ENCODE data around the gene TXNDC17. TPM values are rescaled to one million over a fixed set of nuclear protein-coding genes. Genes with fewer than 3 reads are reported as not detected.

Gene TXNDC17
- total and polyA plus RNA-seq, 2 of the 13 experiments (the other 11 are each of a cell fraction or from before 2014, with no cell fraction given), result 188 to 266 TPM

DNA sequence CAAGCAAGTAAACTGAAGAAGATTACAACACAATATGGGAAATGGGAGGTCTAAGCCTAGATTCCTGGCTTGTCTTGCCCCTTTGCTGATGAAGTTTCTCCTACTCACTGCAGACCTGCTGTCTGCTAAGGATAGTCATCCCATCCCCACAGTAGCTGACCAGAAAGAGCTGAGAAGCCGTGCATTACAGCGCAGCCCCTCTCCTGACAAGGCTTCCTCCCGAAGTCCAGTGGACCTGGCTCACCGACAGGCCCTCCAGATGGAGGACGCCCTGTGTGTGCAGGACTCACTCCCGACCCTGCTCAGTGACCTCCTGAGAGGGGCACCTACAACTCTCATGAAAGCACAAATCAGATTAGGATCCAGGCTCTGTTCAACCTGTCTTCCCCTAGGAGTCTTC lies 35.7 kb upstream of the TXNDC17 start:
- no peaks in the 10 kb centered on the region for H3K4me1 ChIP-seq (ENCODE audit: insufficient read depth, low read length)
- no peak overlapping the region for H3K27ac ChIP-seq (ENCODE audit: extremely low read length, insufficient read depth, low read length)
- POLR2A ChIA-PET, result no interaction called here
- in situ Hi-C loops (cut with HindIII; ENCODE audit: extremely low pct_ligation_motif_present, low pct_unique_long_range_greater_than_20kb) (no loop called here), intact Hi-C loops (cut with micrococcal nuclease; ENCODE audit: unreplicated experiment) (no loop called here)
- TF ChIP-seq FOXC1 (CRISPR knock-in tag; IDR thresholded peaks at IDR 0.05; ENCODE audit: borderline replicate concordance) (no peak), SKI (IDR thresholded peaks at IDR 0.05; ENCODE audit: partially characterized antibody) (no peak)
- no CpG with 5 or more reads among the region's 6 CpGs for WGBS (ENCODE audit: low lambda C conversion rate)
- H4K20me1 ChIP-seq (ENCODE audit: insufficient read depth, low read length), result no peaks in the 10 kb centered on the region
- no peak overlapping the region for H3K9ac ChIP-seq (ENCODE audit: insufficient read depth, low read depth, low read length)
- no peaks in the 10 kb centered on the region for H3K9me3 ChIP-seq (ENCODE audit: low read length)
- no peak overlapping the region for H3K4me2 ChIP-seq (ENCODE audit: low read depth, low read length)
- DNase-seq (ENCODE audit: low spot score), result no peak
- BruUV-seq (replicated peaks), result no TSS peak
- H3K36me3 ChIP-seq (replicated peaks in 1 of 2; ENCODE audit: control insufficient read depth in 1 of 2, insufficient read depth in 2 of 2, low read length in 2 of 2), result peaks cover 24 to 79% of the 10 kb centered on the region in 2 experiments
- ATAC-seq, result no peak
- no peaks in the 10 kb centered on the region for H3K79me2 ChIP-seq (ENCODE audit: insufficient read depth, low read length)
- no peak overlapping the region for H3K4me3 ChIP-seq (replicated peaks in 1 of 3; ENCODE audit: insufficient read depth in 1 of 3, low read depth in 2 of 3, low read length in 3 of 3)
- FAIRE-seq, result no peak
- no peaks in the 10 kb centered on the region for H3K27me3 ChIP-seq (ENCODE audit: control insufficient read depth in 1 of 2, insufficient read depth in 2 of 2, low read length in 2 of 2)
- no peak overlapping the region for H2AFZ ChIP-seq (ENCODE audit: low read length)
- CTCF ChIA-PET (ENCODE audit: low intra/inter-chr PET ratio, low total read pairs), result no interaction called here

DNA sequence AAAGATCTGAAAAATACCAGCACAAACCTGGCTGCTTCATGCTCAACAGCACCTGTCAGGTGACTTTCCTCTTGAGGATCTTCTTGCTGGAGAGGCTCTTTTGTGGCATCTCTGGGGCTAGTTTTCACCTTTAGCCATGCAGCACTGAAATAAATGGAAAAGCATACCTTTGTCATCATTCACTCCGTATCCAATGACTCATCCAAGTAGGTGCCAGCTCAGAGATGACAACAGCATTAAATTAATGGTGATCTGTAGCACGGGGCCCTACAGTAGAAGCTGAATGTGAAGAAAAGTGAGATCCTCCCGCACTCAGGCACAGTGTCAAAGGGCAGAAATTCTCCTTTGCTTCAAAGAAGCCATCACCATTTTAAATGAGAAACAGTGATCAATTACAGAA lies 32.5 kb upstream of the TXNDC17 start:
- no peaks in the 10 kb centered on the region for H3K79me2 ChIP-seq (ENCODE audit: insufficient read depth, low read length)
- H3K4me3 ChIP-seq (replicated peaks in 1 of 3; ENCODE audit: insufficient read depth in 1 of 3, low read depth in 2 of 3, low read length in 3 of 3), result no peak overlapping the region
- H3K36me3 ChIP-seq (replicated peaks in 1 of 2; ENCODE audit: control insufficient read depth in 1 of 2, insufficient read depth in 2 of 2, low read length in 2 of 2), result peaks cover 18 to 75% of the 10 kb centered on the region in 2 experiments; a peak in 4 of 5 replicates
- no peak for DNase-seq (ENCODE audit: low spot score)
- H3K27me3 ChIP-seq (ENCODE audit: control insufficient read depth in 1 of 2, insufficient read depth in 2 of 2, low read length in 2 of 2), result no peaks in the 10 kb centered on the region
- H3K27ac ChIP-seq (ENCODE audit: extremely low read length, insufficient read depth, low read length), result no peak overlapping the region
- POLR2A ChIA-PET, result no interaction called here
- H2AFZ ChIP-seq (ENCODE audit: low read length), result no peak overlapping the region
- CTCF ChIA-PET (ENCODE audit: low intra/inter-chr PET ratio, low total read pairs), result no interaction called here
- no peaks in the 10 kb centered on the region for H3K4me1 ChIP-seq (ENCODE audit: insufficient read depth, low read length)
- no peak overlapping the region for H3K4me2 ChIP-seq (ENCODE audit: low read depth, low read length)
- intact Hi-C loops (cut with micrococcal nuclease; ENCODE audit: unreplicated experiment), result no loop called here
- in situ Hi-C loops (cut with HindIII; ENCODE audit: extremely low pct_ligation_motif_present, low pct_unique_long_range_greater_than_20kb), result no loop called here
- no peak for TF ChIP-seq ZSCAN22 (CRISPR knock-in tag; IDR thresholded peaks at IDR 0.05)
- TF ChIP-seq, protein P1, sequence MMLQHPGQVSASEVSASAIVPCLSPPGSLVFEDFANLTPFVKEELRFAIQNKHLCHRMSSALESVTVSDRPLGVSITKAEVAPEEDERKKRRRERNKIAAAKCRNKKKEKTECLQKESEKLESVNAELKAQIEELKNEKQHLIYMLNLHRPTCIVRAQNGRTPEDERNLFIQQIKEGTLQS (CRISPR knock-in tag; IDR thresholded peaks at IDR 0.05), result no peak
- TF ChIP-seq, protein P2, sequence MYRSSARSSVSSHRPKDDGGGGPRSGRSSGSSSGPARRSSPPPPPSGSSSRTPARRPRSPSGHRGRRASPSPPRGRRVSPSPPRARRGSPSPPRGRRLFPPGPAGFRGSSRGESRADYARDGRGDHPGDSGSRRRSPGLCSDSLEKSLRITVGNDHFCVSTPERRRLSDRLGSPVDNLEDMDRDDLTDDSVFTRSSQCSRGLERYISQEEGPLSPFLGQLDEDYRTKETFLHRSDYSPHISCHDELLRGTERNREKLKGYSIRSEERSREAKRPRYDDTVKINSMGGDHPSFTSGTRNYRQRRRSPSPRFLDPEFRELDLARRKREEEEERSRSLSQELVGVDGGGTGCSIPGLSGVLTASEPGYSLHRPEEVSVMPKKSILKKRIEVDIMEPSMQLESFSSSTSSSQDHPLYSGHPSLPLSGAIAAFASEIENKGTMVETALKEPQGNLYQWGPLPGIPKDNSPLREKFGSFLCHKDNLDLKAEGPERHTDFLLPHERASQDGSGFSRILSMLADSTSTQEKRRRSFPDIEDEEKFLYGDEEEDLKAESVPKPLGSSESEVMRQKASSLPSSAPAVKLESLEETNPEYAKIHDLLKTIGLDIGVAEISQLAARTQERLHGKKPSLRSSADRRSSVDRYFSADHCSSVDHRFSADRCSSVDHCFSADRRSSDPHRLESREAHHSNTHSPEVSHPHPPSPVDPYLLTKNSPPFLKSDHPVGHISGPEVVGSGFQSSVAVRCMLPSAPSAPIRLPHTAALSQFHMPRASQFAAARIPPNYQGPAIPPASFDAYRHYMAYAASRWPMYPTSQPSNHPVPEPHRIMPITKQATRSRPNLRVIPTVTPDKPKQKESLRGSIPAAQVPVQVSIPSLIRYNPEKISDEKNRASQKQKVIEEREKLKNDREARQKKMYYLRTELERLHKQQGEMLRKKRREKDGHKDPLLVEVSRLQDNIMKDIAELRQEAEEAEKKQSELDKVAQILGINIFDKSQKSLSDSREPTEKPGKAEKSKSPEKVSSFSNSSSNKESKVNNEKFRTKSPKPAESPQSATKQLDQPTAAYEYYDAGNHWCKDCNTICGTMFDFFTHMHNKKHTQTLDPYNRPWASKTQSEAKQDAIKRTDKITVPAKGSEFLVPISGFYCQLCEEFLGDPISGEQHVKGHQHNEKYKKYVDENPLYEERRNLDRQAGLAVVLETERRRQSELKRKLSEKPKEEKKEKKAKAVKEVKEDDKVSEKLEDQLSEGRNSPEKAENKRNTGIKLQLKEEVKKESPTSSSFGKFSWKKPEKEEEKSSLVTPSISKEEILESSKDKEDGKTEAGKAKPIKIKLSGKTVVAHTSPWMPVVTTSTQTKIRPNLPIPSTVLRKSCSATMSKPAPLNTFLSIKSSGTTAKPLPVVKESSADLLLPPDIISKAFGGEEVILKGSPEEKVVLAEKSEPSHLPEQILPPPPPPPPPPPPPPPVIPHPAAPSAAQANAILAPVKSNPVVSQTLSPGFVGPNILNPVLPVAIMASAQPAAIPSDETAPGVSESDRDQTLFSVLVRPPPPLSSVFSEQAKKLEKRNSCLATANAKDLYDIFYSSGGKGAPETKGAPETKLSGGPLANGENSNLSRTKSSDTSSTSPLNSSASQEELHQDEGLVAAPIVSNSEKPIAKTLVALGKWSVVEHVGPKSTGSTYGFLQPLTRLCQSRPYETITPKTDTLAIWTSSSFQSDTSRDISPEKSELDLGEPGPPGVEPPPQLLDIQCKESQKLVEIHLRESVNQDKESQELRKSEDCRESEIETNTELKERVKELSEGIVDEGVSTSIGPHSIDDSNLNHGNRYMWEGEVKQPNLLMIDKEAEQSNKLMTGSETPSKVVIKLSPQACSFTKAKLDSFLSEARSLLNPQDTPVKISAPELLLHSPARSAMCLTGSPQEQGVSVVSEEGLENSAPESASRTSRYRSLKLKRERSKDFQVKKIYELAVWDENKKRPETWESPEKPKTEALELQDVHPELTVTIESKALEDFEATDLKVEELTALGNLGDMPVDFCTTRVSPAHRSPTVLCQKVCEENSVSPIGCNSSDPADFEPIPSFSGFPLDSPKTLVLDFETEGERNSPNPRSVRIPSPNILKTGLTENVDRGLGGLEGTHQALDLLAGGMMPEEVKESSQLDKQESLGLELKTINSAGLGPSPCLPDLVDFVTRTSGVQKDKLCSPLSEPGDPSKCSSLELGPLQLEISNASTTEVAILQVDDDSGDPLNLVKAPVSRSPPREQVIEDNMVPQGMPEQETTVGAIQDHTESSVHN (CRISPR knock-in tag; IDR thresholded peaks at IDR 0.05), result no peak
- TF ChIP-seq ZNF747 (CRISPR knock-in tag; IDR thresholded peaks at IDR 0.05; ENCODE audit: borderline replicate concordance), result no peak
- TF ChIP-seq ZNF589 (CRISPR knock-in tag; conservative IDR thresholded peaks at IDR 0.05), result no peak
- TF ChIP-seq ZNF263 (CRISPR knock-in tag; IDR thresholded peaks at IDR 0.05), result no peak
- no peak for TF ChIP-seq ZNF24 (IDR thresholded peaks at IDR 0.05)
- H4K20me1 ChIP-seq (ENCODE audit: insufficient read depth, low read length), result no peaks in the 10 kb centered on the region
- no peak overlapping the region for H3K9ac ChIP-seq (ENCODE audit: insufficient read depth, low read depth, low read length)
- FAIRE-seq, result no peak
- H3K9me3 ChIP-seq (ENCODE audit: low read length), result no peaks in the 10 kb centered on the region
- no peak for ATAC-seq
- WGBS (ENCODE audit: low lambda C conversion rate), result 94% methylated on average over 3 of the region's 3 CpGs
- BruUV-seq (replicated peaks), result no TSS peak

Measured in HepG2 (cell line).